Parathyroid adenoma (tissue), 2 donors: Measurements from ENCODE around the gene SETSIP.

ENCODE experiments used
- H2AFZ ChIP-seq: fragments of 300-600 bp; sonication (generic); one replicate; pipeline ENCODE4 v1.7.0; 2017; ENCODE audit warnings: antibody characterized with exemption, mild to moderate bottlenecking
- H3K27ac ChIP-seq: fragments of 300-600 bp; sonication (generic); one replicate; pipeline ENCODE4 v1.7.0; 2017
- H3K27me3 ChIP-seq: fragments of 300-600 bp; sonication (generic); one replicate; pipeline ENCODE4 v1.7.0; 2017; ENCODE audit warnings: low read length; ENCODE audit not compliant: control insufficient read depth, insufficient read depth
- H3K36me3 ChIP-seq: fragments of 300-600 bp; sonication (generic); one replicate; pipeline ENCODE4 v1.7.0; 2017; ENCODE audit warnings: low read length; ENCODE audit not compliant: control insufficient read depth, insufficient read depth
- H3K4me1 ChIP-seq: fragments of 300-600 bp; sonication (generic); one replicate; pipeline ENCODE4 v1.7.0; 2017; ENCODE audit warnings: control low read depth
- H3K4me2 ChIP-seq: fragments of 300-600 bp; sonication (generic); one replicate; pipeline ENCODE4 v1.7.0; 2017; ENCODE audit warnings: low read length
- H3K4me3 ChIP-seq: fragments of 300-600 bp; sonication (generic); one replicate; pipeline ENCODE4 v1.7.0; 2017; ENCODE audit warnings: low read depth, low read length
- H3K79me2 ChIP-seq: fragments of 300-600 bp; sonication (generic); one replicate; pipeline ENCODE4 v1.7.0; 2017; ENCODE audit warnings: control low read depth
- H3K9ac ChIP-seq: fragments of 300-600 bp; sonication (generic); one replicate; pipeline ENCODE4 v1.7.0; 2017; ENCODE audit warnings: mild to moderate bottlenecking
- H3K9me3 ChIP-seq: fragments of 300-600 bp; sonication (generic); one replicate; pipeline ENCODE4 v1.7.0; 2017; ENCODE audit warnings: low read length; ENCODE audit not compliant: control insufficient read depth
- TF ChIP-seq, protein P1 (sequence below): fragments of 300-600 bp; sonication (generic); IDR thresholded peaks from one replicate; pipeline ENCODE4 v1.7.0; 2017; ENCODE audit warnings: antibody characterized with exemption, mild to moderate bottlenecking
- donor health status: primary hyperparathyroidism.

SETSIP gene

DNA sequence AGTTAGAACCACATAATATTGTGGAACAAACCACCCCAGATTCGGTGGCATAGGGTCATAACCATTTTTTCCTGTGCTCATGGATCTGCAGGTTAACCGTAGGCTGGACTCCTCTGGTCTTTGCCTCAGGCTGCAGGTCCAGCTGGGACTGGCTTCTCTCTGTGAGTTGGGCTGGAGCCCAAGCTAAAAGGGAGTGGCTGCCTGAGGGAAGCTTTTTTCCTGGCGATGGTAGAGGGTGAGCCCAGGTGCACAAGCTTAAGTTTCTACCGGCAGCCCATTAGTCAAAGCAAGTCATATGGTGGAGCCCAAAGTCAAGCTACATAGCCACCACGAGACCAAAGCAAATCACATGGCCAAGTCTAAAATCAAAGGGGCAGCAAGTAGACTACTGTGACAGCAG is 31.6 kb downstream of the SETSIP start:
- no peaks in the 10 kb centered on the region for H3K4me1 ChIP-seq
- no peak overlapping the region for H3K27ac ChIP-seq
- no peaks in the 10 kb centered on the region for H3K36me3 ChIP-seq
- H3K4me3 ChIP-seq, result no peak overlapping the region
- no peaks in the 10 kb centered on the region for H3K9me3 ChIP-seq
- TF ChIP-seq, protein P1, sequence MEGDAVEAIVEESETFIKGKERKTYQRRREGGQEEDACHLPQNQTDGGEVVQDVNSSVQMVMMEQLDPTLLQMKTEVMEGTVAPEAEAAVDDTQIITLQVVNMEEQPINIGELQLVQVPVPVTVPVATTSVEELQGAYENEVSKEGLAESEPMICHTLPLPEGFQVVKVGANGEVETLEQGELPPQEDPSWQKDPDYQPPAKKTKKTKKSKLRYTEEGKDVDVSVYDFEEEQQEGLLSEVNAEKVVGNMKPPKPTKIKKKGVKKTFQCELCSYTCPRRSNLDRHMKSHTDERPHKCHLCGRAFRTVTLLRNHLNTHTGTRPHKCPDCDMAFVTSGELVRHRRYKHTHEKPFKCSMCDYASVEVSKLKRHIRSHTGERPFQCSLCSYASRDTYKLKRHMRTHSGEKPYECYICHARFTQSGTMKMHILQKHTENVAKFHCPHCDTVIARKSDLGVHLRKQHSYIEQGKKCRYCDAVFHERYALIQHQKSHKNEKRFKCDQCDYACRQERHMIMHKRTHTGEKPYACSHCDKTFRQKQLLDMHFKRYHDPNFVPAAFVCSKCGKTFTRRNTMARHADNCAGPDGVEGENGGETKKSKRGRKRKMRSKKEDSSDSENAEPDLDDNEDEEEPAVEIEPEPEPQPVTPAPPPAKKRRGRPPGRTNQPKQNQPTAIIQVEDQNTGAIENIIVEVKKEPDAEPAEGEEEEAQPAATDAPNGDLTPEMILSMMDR, result no peak
- H3K79me2 ChIP-seq, result no peaks in the 10 kb centered on the region
- no peaks in the 10 kb centered on the region for H3K27me3 ChIP-seq
- H3K4me2 ChIP-seq, result no peak overlapping the region
- no peak overlapping the region for H3K9ac ChIP-seq
- H2AFZ ChIP-seq, result no peak overlapping the region

DNA sequence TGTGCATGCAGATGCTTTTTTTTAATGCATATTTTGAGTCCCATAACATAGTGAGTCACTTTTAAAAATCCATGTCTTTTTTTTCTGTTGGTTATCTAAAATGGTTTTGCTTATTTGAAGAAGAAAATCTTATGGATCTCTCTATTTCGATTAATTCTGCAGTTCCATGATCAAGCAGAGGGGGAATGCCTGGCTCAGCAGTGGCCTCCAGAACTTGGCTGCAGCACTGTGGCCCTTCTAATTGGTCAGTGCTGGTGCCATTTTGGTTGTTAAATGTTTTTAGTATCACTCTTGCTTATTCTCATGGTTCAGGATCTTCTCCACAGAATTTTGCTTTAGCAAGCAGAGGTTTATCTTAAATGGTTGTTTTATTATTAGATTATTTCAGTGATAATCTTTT is 34.2 kb downstream of the SETSIP start:
- Histone ChIP-seq H3K9me3 (no peaks in the 10 kb centered on the region), H3K4me1 (no peaks in the 10 kb centered on the region), H3K36me3 (no peaks in the 10 kb centered on the region), H3K79me2 (no peaks in the 10 kb centered on the region), H3K4me2 (no peak overlapping the region), H3K9ac (no peak overlapping the region), H3K27ac (no peak overlapping the region), H2AFZ (no peak overlapping the region), H3K27me3 (no peaks in the 10 kb centered on the region), H3K4me3 (no peak overlapping the region)
- TF ChIP-seq, protein P1, result no peak

DNA sequence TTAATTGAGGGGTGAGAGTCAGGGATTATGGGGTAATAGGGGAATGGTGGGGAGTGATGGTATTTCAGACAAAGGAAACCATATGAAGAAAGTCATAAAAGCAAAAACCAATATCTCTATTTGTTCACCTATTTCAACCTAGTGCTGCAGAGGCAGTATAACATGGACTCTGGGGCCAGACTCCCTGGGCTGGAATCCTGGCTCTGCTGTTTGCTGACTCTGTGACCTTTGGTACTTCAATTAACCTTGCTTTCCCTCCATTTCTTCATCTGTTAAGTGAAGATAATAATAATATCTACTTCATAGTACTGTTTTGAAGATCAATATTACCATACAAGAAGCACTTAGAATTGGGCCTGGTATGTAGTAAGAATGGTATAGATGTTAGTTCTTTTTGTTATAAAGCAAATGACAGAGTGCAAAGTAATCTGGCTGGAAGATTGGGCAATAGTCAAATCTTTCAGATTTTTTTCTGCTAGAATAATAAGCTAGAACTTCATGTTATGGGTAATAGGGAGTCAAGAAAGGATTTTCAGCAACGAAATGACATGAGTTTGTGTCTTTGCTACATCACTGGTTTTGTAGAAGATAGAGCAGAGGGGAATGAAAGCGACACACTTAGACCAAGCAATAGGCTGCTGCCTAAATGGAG is 36.4 kb downstream of the SETSIP start:
- H3K36me3 ChIP-seq, result no peaks in the 10 kb centered on the region
- no peak overlapping the region for H3K4me2 ChIP-seq
- no peaks in the 10 kb centered on the region for H3K79me2 ChIP-seq
- H2AFZ ChIP-seq, result no peak overlapping the region
- no peaks in the 10 kb centered on the region for H3K27me3 ChIP-seq
- no peak overlapping the region for H3K27ac ChIP-seq
- H3K4me1 ChIP-seq, result no peaks in the 10 kb centered on the region
- no peaks in the 10 kb centered on the region for H3K9me3 ChIP-seq
- no peak overlapping the region for H3K4me3 ChIP-seq
- TF ChIP-seq, protein P1, result no peak
- H3K9ac ChIP-seq, result no peak overlapping the region

DNA sequence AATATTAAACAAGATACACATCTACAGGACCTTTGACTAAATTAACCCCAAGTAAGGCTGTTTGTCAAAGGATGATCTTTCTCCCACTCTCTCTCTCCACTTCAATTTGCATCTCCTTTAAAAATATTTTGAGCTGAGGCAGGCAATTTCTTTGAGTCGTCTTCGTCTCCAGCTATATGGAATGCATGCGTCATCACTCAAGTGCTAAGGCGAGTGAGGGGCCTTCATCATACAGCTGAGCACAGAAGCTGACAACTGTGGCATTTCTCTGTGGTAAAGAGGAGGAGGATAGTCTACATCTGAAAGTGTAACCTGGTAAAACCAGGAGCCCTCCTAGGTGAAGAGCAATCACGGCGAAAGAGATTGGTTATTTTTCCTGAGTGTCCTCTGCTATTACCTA is 37.8 kb downstream of the SETSIP start:
- H3K4me1 ChIP-seq, result no peaks in the 10 kb centered on the region
- no peak overlapping the region for H3K4me3 ChIP-seq
- no peaks in the 10 kb centered on the region for H3K9me3 ChIP-seq
- no peaks in the 10 kb centered on the region for H3K36me3 ChIP-seq
- H3K4me2 ChIP-seq, result no peak overlapping the region
- H3K79me2 ChIP-seq, result no peaks in the 10 kb centered on the region
- no peak overlapping the region for H3K9ac ChIP-seq
- H3K27ac ChIP-seq, result no peak overlapping the region
- H3K27me3 ChIP-seq, result no peaks in the 10 kb centered on the region
- no peak overlapping the region for H2AFZ ChIP-seq
- TF ChIP-seq, protein P1, result no peak
